ENCODE measurements around the gene GPT2. TPM values are rescaled to one million over a fixed set of nuclear protein-coding genes. Genes with fewer than 3 reads are reported as not detected.

GPT2 gene
- total RNA-seq, 1 donor from 2014 or later = 21.6 TPM

- Histone ChIP-seq H4K20me1 (ENCODE audit: low read depth) (no peaks in the 10 kb centered on the region), H3K4me1 (peaks cover 23% of the 10 kb centered on the region), H3K36me3 (no peaks in the 10 kb centered on the region), H3K79me2 (ENCODE audit: low read depth) (no peaks in the 10 kb centered on the region), H3K27me3 (no peaks in the 10 kb centered on the region), H3K9ac (no peak overlapping the region), H3K9me3 (ENCODE audit: low read depth) (peaks cover 6% of the 10 kb centered on the region), H3F3A (ENCODE audit: low read depth) (peaks cover 8% of the 10 kb centered on the region), H3K4me3 (no peak overlapping the region), H2AFZ (replicated peaks) (no peak overlapping the region), H3K4me2 (no peak overlapping the region), H3K27ac (no peak overlapping the region)
- Mint-ChIP-seq H3K4me3 (no peak overlapping the region), H3K36me3 (no peaks in the 10 kb centered on the region), H3K27ac (no peak overlapping the region), H3K9me3 (peaks cover 11% of the 10 kb centered on the region), H3K27me3 (ENCODE audit: insufficient read depth, low read depth) (peaks cover 2% of the 10 kb centered on the region), H3K4me1 (peaks cover 18% of the 10 kb centered on the region)
- TF ChIP-seq EZH2phosphoT487 (IDR thresholded peaks at IDR 0.05) (no peak), EZH2 (IDR thresholded peaks at IDR 0.05) (no peak), CTCF (IDR thresholded peaks at IDR 0.05) (no peak)
- no peak for DNase-seq (ENCODE audit: low spot score)
Measured at GRCh38 chr16:46845952-46846351, 38.2 kb upstream of the GPT2 start.

- no peak overlapping the region for H3K4me3 ChIP-seq
- no peak overlapping the region for H3K27ac ChIP-seq
- no peak overlapping the region for H3K9ac ChIP-seq
- Mint-ChIP-seq H3K4me3 (peak overlapping the region; percentile 17), H3K9me3 (no peaks in the 10 kb centered on the region), H3K27ac (peak overlapping the region; percentile 24), H3K36me3 (no peaks in the 10 kb centered on the region), H3K4me1 (peaks cover 23% of the 10 kb centered on the region), H3K27me3 (ENCODE audit: insufficient read depth, low read depth) (no peaks in the 10 kb centered on the region)
- H4K20me1 ChIP-seq (ENCODE audit: low read depth) = no peaks in the 10 kb centered on the region
- no peaks in the 10 kb centered on the region for H3K9me3 ChIP-seq (ENCODE audit: low read depth)
- H3F3A ChIP-seq (ENCODE audit: low read depth) = peaks cover 9% of the 10 kb centered on the region
- H3K36me3 ChIP-seq = no peaks in the 10 kb centered on the region
- H2AFZ ChIP-seq (replicated peaks) = no peak overlapping the region
- no peaks in the 10 kb centered on the region for H3K27me3 ChIP-seq
- DNase-seq (ENCODE audit: low spot score) = peak; percentile 78
- H3K4me1 ChIP-seq = peaks cover 24% of the 10 kb centered on the region
- no peak for TF ChIP-seq EZH2phosphoT487 (IDR thresholded peaks at IDR 0.05)
- TF ChIP-seq CTCF (IDR thresholded peaks at IDR 0.05) = no peak
- TF ChIP-seq EZH2 (IDR thresholded peaks at IDR 0.05) = no peak
- H3K4me2 ChIP-seq = peak overlapping the region; percentile 40
- no peaks in the 10 kb centered on the region for H3K79me2 ChIP-seq (ENCODE audit: low read depth)
Measured at GRCh38 chr16:46848768-46849764, 35.1 kb upstream of the GPT2 start.

GRCh38 chr16:46850619-46851555, 33.3 kb upstream of the GPT2 start:
- no peaks in the 10 kb centered on the region for H3K27me3 Mint-ChIP-seq (ENCODE audit: insufficient read depth, low read depth)
- no peak overlapping the region for H3K27ac ChIP-seq
- no peak for TF ChIP-seq EZH2phosphoT487 (IDR thresholded peaks at IDR 0.05)
- no peak for TF ChIP-seq CTCF (IDR thresholded peaks at IDR 0.05)
- TF ChIP-seq EZH2 (IDR thresholded peaks at IDR 0.05) = no peak
- H3K9ac ChIP-seq = no peak overlapping the region
- peaks cover 27% of the 10 kb centered on the region for H3K4me1 ChIP-seq
- H3K79me2 ChIP-seq (ENCODE audit: low read depth) = no peaks in the 10 kb centered on the region
- no peak overlapping the region for H3K4me2 ChIP-seq
- H3K27me3 ChIP-seq = no peaks in the 10 kb centered on the region
- no peak overlapping the region for H2AFZ ChIP-seq (replicated peaks)
- H3K4me3 ChIP-seq = no peak overlapping the region
- no peaks in the 10 kb centered on the region for H3K36me3 Mint-ChIP-seq
- peaks cover 11% of the 10 kb centered on the region for H3F3A ChIP-seq (ENCODE audit: low read depth)
- DNase-seq (ENCODE audit: low spot score) = no peak
- no peak overlapping the region for H3K4me3 Mint-ChIP-seq
- no peaks in the 10 kb centered on the region for H4K20me1 ChIP-seq (ENCODE audit: low read depth)
- H3K9me3 Mint-ChIP-seq = no peaks in the 10 kb centered on the region
- H3K9me3 ChIP-seq (ENCODE audit: low read depth) = no peaks in the 10 kb centered on the region
- H3K27ac Mint-ChIP-seq = no peak overlapping the region
- no peaks in the 10 kb centered on the region for H3K36me3 ChIP-seq
- peaks cover 26% of the 10 kb centered on the region for H3K4me1 Mint-ChIP-seq

Measured in neural progenitor cell (in vitro differentiated cells).